Measurements from ENCODE around the gene NEDD4L.

NEDD4L gene

GRCh38 chr18:58388736-58389135 lies 344.7 kb downstream of the NEDD4L start:
- no peak for ATAC-seq
- no peak for TF ChIP-seq CSRNP3 (CRISPR knock-in tag; IDR thresholded peaks at IDR 0.05)
- TF ChIP-seq ESRRG (CRISPR knock-in tag; IDR thresholded peaks at IDR 0.05) = no peak

- no peak for ATAC-seq
- no peak for TF ChIP-seq CSDC2 (CRISPR knock-in tag; IDR thresholded peaks at IDR 0.05)
- no peak for TF ChIP-seq POU6F1 (CRISPR knock-in tag; IDR thresholded peaks at IDR 0.05; ENCODE audit: borderline replicate concordance, low read depth)
- TF ChIP-seq ESRRG (CRISPR knock-in tag; IDR thresholded peaks at IDR 0.05) = no peak
- no peak for TF ChIP-seq ZNF565 (CRISPR knock-in tag; conservative IDR thresholded peaks at IDR 0.05; ENCODE audit: low read depth)
- TF ChIP-seq ZFP3 (CRISPR knock-in tag; IDR thresholded peaks at IDR 0.05) = no peak
- TF ChIP-seq, protein P1, sequence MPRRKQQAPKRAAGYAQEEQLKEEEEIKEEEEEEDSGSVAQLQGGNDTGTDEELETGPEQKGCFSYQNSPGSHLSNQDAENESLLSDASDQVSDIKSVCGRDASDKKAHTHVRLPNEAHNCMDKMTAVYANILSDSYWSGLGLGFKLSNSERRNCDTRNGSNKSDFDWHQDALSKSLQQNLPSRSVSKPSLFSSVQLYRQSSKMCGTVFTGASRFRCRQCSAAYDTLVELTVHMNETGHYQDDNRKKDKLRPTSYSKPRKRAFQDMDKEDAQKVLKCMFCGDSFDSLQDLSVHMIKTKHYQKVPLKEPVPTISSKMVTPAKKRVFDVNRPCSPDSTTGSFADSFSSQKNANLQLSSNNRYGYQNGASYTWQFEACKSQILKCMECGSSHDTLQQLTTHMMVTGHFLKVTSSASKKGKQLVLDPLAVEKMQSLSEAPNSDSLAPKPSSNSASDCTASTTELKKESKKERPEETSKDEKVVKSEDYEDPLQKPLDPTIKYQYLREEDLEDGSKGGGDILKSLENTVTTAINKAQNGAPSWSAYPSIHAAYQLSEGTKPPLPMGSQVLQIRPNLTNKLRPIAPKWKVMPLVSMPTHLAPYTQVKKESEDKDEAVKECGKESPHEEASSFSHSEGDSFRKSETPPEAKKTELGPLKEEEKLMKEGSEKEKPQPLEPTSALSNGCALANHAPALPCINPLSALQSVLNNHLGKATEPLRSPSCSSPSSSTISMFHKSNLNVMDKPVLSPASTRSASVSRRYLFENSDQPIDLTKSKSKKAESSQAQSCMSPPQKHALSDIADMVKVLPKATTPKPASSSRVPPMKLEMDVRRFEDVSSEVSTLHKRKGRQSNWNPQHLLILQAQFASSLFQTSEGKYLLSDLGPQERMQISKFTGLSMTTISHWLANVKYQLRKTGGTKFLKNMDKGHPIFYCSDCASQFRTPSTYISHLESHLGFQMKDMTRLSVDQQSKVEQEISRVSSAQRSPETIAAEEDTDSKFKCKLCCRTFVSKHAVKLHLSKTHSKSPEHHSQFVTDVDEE (CRISPR knock-in tag; IDR thresholded peaks at IDR 0.05) = no peak
- no peak for TF ChIP-seq SNAI2 (CRISPR knock-in tag; IDR thresholded peaks at IDR 0.05)
- TF ChIP-seq TCF4 (CRISPR knock-in tag; IDR thresholded peaks at IDR 0.05; ENCODE audit: borderline replicate concordance) = no peak
- no peak for TF ChIP-seq PPARA (CRISPR knock-in tag; IDR thresholded peaks at IDR 0.05; ENCODE audit: borderline replicate concordance)
- TF ChIP-seq, protein P2, sequence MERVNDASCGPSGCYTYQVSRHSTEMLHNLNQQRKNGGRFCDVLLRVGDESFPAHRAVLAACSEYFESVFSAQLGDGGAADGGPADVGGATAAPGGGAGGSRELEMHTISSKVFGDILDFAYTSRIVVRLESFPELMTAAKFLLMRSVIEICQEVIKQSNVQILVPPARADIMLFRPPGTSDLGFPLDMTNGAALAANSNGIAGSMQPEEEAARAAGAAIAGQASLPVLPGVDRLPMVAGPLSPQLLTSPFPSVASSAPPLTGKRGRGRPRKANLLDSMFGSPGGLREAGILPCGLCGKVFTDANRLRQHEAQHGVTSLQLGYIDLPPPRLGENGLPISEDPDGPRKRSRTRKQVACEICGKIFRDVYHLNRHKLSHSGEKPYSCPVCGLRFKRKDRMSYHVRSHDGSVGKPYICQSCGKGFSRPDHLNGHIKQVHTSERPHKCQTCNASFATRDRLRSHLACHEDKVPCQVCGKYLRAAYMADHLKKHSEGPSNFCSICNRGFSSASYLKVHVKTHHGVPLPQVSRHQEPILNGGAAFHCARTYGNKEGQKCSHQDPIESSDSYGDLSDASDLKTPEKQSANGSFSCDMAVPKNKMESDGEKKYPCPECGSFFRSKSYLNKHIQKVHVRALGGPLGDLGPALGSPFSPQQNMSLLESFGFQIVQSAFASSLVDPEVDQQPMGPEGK (CRISPR knock-in tag; IDR thresholded peaks at IDR 0.05; ENCODE audit: borderline replicate concordance) = no peak
- TF ChIP-seq ARNTL (CRISPR knock-in tag; IDR thresholded peaks at IDR 0.05; ENCODE audit: borderline replicate concordance, low read depth) = no peak
- no peak for TF ChIP-seq ZFP30 (CRISPR knock-in tag; IDR thresholded peaks at IDR 0.05)
- TF ChIP-seq ZC3H10 (CRISPR knock-in tag; IDR thresholded peaks at IDR 0.05) = no peak
- TF ChIP-seq ISL1 (CRISPR knock-in tag; IDR thresholded peaks at IDR 0.05) = no peak
- TF ChIP-seq GLIS3 (CRISPR knock-in tag; IDR thresholded peaks at IDR 0.05) = no peak
- TF ChIP-seq TOX (CRISPR knock-in tag; IDR thresholded peaks at IDR 0.05; ENCODE audit: borderline replicate concordance) = no peak
- no peak for TF ChIP-seq RARB (CRISPR knock-in tag; IDR thresholded peaks at IDR 0.05)
Observed at GRCh38 chr18:58389745-58390144, 345.7 kb downstream of the NEDD4L start.

DNA sequence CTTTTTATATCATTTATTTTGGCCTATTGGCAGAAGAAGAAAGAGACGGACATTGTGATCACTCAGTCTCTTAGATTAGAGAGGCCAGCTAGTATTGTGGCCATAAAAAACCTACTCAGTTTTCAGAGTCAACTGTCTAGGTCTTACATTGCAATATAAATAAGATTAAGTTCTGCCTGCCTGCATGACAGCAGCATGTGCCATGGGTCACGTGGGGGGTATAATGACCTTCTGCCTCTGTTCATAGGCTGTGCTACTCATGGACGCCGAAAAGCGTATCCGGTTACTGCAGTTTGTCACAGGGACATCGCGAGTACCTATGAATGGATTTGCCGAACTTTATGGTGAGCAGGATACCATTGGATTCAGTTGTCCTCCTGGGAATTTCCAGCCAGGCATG lies 346.4 kb downstream of the NEDD4L start:
- ATAC-seq = no peak
- no peak for TF ChIP-seq ZNF70 (CRISPR knock-in tag; IDR thresholded peaks at IDR 0.05)
- no peak for TF ChIP-seq RARB (CRISPR knock-in tag; IDR thresholded peaks at IDR 0.05)
- TF ChIP-seq OSR1 (CRISPR knock-in tag; IDR thresholded peaks at IDR 0.05) = no peak
- TF ChIP-seq CSDC2 (CRISPR knock-in tag; IDR thresholded peaks at IDR 0.05) = no peak
- TF ChIP-seq PPARA (CRISPR knock-in tag; IDR thresholded peaks at IDR 0.05; ENCODE audit: borderline replicate concordance) = no peak
- no peak for TF ChIP-seq BACH2 (CRISPR knock-in tag; IDR thresholded peaks at IDR 0.05; ENCODE audit: borderline replicate concordance)
- TF ChIP-seq ZC3H10 (CRISPR knock-in tag; IDR thresholded peaks at IDR 0.05) = no peak
- TF ChIP-seq TOX (CRISPR knock-in tag; IDR thresholded peaks at IDR 0.05; ENCODE audit: borderline replicate concordance) = no peak
- no peak for TF ChIP-seq ZFP30 (CRISPR knock-in tag; IDR thresholded peaks at IDR 0.05)
- TF ChIP-seq SNAI2 (CRISPR knock-in tag; IDR thresholded peaks at IDR 0.05) = no peak
- TF ChIP-seq ISL1 (CRISPR knock-in tag; IDR thresholded peaks at IDR 0.05) = no peak
- TF ChIP-seq, protein P1 (CRISPR knock-in tag; IDR thresholded peaks at IDR 0.05) = no peak
- TF ChIP-seq ZNF8 (CRISPR knock-in tag; IDR thresholded peaks at IDR 0.05) = no peak
- no peak for TF ChIP-seq CSRNP3 (CRISPR knock-in tag; IDR thresholded peaks at IDR 0.05)
